GM21423 (cell line): ENCODE results near the gene AFF3.
"Not testable (repeated sequence)": the region's sequence is repeated elsewhere in the genome, so short reads cannot be mapped to it uniquely, and the experiment has no call there.

Source experiments
- ATAC-seq: cut with Tn5 transposase; IDR thresholded peaks from one replicate; pipeline ENCODE4 v1.9.1; 2021; ENCODE audit warnings: mild to moderate bottlenecking, moderate library complexity; ENCODE audit not compliant: unreplicated experiment

AFF3 gene

DNA sequence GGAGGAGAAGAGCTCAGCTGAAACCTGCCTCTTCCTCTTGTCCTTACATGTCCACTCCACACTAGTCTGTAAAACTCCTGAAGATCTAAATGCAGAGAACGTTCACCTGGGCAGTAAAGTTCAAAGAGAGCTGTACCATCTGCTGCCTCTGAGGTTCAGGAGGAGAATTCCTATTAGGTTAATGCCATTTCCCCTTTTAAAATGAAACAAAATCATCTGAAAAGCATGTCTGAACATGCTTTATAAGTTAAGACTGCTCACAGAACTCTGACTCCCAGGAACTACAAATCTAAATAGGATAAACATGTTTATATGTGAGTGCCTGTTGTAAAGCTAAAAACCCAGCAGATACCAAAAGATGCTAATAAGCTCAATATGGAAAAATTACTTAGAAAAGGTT lies 164.4 kb downstream of the AFF3 start:
- ATAC-seq: no peak

- no peak for ATAC-seq
Measured at GRCh38 chr2:99975386-99975785, 167.0 kb downstream of the AFF3 start.

GRCh38 chr2:99974682-99975375 lies 167.6 kb downstream of the AFF3 start:
- ATAC-seq: no peak

GRCh38 chr2:99974275-99974674 lies 168.1 kb downstream of the AFF3 start:
- no peak for ATAC-seq

- ATAC-seq: no peak
Measured at GRCh38 chr2:99971326-99971900, 171.0 kb downstream of the AFF3 start.

DNA sequence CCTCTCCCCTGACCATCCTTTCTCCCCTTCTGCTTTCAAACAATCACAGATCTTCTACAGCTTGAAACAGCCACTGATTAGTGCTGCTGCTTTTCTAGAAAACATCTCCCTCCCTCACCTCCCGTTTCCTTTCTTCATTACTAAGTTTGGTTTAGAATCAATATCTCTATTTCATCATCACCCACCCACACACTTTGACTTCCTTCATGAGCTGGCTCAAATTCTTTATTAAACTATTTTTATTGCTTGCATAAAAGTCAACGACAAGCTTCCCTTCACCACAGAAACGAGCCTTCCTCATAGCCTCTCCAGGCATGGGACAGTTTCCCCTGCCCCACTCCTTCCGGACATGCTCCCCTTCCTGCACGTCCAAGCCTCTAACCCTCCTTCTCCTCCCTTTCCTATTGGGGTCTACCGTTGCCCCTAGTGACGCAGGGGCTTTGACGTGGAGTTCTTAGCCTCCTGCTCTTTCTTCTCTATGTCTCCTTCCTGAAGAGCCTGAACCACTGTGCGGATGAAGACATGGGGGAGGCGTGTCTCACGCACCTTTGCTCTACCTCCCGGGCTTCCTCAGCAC lies 172.0 kb downstream of the AFF3 start:
- no peak for ATAC-seq

- ATAC-seq: no peak
Measured at GRCh38 chr2:99961196-99961913, 181.0 kb downstream of the AFF3 start.

DNA sequence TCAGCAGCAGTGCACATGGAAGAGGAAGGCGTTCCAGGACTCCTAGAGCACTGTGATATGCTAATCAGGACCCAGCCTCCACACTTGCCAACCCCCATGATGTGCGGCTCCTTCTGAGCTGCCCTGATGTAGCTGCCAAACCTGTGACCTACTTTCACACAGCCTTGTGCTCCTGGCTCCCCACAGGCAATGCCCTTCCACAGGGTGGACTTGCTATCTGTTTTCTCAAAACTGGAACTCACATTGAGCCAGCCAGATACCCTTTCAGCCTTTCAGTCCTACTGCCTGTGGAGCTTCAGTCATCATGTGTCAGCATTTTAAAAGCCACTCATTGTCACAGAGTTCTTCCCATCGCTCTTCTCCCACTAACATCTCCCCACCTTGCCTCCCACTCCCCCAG lies 181.6 kb downstream of the AFF3 start:
- ATAC-seq: no peak

DNA sequence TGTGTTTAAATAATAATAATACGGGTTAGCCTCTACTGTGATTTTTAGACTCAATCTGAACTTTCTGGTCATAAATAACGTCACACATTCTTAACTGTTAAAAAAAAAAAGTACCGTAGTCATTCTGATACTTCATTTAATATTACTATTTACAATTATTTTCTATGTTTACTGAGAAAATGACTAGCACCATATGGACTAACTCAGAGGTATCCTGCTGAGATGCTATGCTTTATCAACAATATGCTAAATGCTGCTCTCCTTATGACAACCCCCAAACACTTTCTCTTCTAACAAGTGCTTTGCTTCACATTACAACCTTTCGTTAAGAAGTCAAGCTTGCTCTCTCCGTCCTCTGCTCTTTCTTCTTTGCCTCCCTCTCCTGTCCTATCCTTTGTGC lies 182.1 kb downstream of the AFF3 start:
- ATAC-seq: no peak

DNA sequence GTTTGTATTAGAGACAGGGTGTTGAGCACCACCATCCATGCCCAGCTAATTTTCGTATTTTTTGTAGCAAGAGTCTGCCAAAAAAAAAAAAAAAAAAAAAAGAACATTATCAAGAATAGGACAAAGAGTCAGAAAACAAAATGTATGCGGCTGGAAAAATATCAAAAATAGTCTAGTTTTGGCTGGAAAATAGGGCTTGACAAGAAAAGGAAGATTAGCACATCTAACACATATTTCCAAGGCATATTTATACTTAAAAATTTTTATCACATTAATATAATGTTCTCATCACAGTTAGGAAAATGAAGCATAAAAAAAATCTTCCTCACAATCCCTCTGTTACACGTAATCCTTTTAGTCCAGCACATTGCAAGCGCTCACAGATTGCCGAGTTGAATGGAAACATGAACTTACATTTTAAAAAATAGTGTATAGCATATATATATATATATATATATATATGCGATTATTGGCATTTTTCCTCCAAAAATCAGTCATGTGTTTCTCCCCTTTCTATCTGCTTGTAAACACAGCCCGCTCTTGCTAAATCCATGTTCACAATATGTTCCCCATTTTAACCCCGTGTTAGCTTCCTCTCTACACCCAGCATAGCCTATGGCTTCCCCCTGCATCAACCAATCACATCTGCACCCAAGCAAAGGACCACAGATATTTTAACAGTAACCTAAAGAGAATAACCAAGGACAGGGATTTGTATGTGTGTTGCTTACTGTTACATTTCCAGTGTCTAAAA lies 183.0 kb downstream of the AFF3 start:
- no peak for ATAC-seq

- ATAC-seq: no peak
Measured at GRCh38 chr2:99957332-99958133, 184.9 kb downstream of the AFF3 start.

DNA sequence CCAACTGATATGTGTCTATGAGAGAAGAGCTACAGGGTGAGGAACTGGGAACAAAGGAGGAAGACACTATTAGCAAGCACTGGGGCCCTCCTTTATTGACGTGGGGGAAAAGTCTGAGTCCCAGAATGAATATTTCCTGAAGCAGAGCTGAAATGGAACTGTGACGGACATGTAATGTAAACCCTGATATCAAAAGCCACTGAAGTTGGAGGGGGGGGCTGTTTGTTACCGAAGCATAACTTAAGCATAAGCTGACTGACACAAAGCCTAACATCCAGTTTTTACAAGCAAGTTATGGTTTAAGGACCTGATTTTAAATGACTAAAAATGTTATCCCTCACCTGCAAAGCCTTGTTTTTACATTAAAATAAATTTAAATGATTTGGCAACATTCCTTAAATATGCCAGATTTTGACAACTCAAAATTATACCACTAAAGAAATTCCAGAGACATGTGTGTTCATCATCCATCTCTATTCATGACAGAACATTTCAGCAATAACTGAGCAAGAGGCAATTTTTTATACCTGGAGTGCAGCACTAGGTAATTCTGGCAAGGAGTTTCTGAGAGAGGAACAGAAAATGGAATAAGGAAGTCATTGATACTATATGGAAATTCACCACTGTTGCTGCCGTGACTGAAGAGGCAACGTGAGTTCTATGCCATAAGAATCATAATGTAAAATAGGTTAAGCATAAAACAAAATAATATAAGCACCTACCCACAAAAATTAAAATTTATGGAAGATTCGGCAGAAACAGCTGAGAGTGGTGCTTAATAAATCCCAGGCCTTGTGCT lies 186.0 kb downstream of the AFF3 start:
- ATAC-seq: no peak

DNA sequence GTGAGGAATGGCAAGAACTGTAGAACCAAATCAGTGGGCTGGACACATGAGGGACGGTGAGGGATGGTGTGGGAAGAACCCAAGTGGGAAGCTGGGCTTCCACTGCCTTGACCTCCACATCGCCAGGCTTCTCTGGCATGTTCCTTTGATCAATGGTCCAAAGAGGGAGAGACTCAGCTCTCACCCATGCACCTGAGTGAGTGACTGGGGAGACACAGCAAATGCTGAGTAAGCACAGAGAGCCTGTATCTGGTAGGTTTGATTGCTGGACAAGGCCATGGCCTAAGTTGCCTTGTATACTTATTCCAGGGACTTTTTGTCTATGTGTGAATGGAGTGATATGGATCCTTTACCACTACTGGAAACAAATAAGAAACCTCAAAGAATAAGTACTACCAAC lies 188.6 kb downstream of the AFF3 start:
- no peak for ATAC-seq

DNA sequence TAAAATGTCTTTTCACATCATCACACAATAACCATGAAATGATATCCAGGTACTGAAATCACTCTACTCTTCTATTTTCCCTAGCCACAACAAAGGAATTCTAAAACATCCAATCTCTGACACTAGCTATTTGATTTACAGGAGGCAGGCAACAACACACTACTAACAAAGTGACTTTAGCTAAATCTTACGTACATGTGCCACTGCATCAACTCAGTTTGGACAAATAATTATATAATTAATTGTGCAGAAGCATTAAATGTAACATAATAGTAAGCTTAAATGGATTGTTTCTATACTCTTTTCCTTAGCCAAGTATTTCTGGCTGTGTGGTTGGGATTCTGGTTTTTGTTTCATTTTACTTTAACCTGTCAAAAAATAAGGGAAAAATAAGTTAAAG lies 192.4 kb downstream of the AFF3 start:
- ATAC-seq: no peak

DNA sequence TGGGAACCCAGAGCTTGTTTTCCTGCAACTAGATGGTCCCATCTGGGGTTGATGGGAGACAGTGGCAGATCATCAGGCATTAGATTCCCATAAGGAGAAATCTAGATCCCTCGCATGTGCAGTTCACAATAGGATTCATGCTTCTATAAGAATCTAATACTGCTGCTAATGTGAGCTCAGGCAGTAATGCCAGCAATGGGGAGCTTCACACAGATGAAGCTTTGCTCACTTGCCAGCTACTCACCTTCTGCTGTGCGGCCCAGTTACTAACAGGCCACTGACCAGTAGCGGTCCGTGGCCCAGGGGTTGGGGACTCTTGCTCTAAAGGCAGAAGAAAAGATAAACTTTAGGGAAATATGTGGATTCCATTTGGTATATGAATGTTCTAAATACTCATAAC lies 192.9 kb downstream of the AFF3 start:
- ATAC-seq: no peak

DNA sequence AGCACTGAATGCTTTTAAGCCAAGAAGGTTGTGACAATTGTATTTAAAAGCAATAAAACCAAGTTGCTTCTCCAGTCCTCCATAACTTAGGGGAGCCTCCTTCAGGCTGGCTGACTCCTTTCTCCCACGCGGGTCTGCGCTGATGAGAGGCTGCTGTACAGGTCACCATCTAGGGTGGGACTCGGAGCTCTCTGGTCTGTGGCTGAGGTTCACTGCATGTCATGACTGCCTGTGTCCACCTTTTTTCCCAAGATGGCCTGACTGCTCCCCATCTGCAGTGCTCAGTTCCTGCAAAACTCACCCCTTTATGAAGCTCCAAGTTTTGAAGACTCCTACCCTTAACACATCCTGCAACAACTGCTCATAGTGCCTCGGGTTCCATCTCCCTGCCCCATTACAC lies 194.4 kb downstream of the AFF3 start:
- no peak for ATAC-seq

GRCh38 chr2:99947366-99947765 lies 195.0 kb downstream of the AFF3 start:
- ATAC-seq: not testable (repeated sequence)

DNA sequence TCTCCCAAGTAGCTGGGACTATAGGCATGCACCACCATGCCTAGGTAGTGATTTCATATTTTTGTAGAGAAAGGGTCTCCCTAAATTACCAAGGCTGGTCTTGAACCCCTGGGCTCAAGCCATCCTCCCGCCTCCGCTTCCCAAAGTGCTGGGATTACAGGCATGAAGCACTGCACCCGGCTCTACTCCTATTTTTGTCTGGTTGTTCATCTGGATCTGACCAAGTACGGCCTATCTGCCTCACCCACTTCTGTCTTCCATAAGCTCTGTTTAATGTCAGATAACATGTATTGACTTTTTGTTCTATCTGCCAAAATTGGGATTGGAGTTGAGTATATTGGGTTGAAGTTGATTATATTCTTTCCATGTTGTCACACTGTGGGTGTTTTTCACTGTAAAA lies 198.4 kb downstream of the AFF3 start:
- ATAC-seq: no peak

GRCh38 chr2:99942561-99943347 lies 199.6 kb downstream of the AFF3 start:
- no peak for ATAC-seq
